Progenitor cell of endocrine pancreas (in vitro differentiated cells): ENCODE data around the gene CEP135. TPM values are rescaled to one million over a fixed set of nuclear protein-coding genes. Genes with fewer than 3 reads are reported as not detected.

Experiments
- DNase-seq: peaks from one replicate; pipeline ENCODE4 v3.0.0; 2021; ENCODE audit warnings: low spot score; ENCODE audit not compliant: unreplicated experiment
- H3K27ac Mint-ChIP-seq: 2 replicates; pipeline ENCODE4 v1.8.0; 2021; ENCODE audit warnings: mild to moderate bottlenecking, moderate library complexity, mixed read lengths
- H3K27me3 Mint-ChIP-seq: 2 replicates; pipeline ENCODE4 v1.8.0; 2021; ENCODE audit warnings: mixed read lengths
- H3K36me3 Mint-ChIP-seq: 2 replicates; pipeline ENCODE4 v1.8.0; 2022; ENCODE audit warnings: mixed read lengths; ENCODE audit not compliant: insufficient read depth
- H3K4me1 Mint-ChIP-seq: 2 replicates; pipeline ENCODE4 v1.8.0; 2021; ENCODE audit warnings: low read depth, mixed read lengths
- H3K4me3 Mint-ChIP-seq: 2 replicates; pipeline ENCODE4 v1.8.0; 2021; ENCODE audit warnings: low read depth, mild to moderate bottlenecking, moderate library complexity, mixed read lengths
- H3K9me3 Mint-ChIP-seq: 2 replicates; pipeline ENCODE4 v1.8.0; 2021; ENCODE audit warnings: low read depth, mixed read lengths
- CTCF ChIP-seq: fragments of 200-600 bp; sonication (generic); IDR thresholded peaks from one replicate; pipeline ENCODE4 v1.5.0; 2021; ENCODE audit warnings: antibody characterized with exemption, mild to moderate bottlenecking; ENCODE audit not compliant: unreplicated experiment
- total RNA-seq: library from RNA; stranded (reverse); gene quantifications from 2 replicates; pipeline ENCODE4 v1.2.1, GENCODE V29; 2021

The CEP135 gene
- total RNA-seq, 1 donor from 2014 or later: 15.5 TPM

GRCh38 chr4:55906323-55906722 lies 42.4 kb upstream of the CEP135 start:
- no peak for TF ChIP-seq CTCF
- Mint-ChIP-seq H3K9me3 (no peaks in the 10 kb centered on the region), H3K27ac (no peak overlapping the region), H3K4me1 (no peaks in the 10 kb centered on the region), H3K36me3 (peaks cover 5% of the 10 kb centered on the region), H3K4me3 (no peak overlapping the region), H3K27me3 (no peaks in the 10 kb centered on the region)
- DNase-seq: no peak

- Mint-ChIP-seq H3K4me3 (no peak overlapping the region), H3K4me1 (no peaks in the 10 kb centered on the region), H3K27ac (no peak overlapping the region), H3K36me3 (peaks cover 5% of the 10 kb centered on the region), H3K9me3 (no peaks in the 10 kb centered on the region), H3K27me3 (no peaks in the 10 kb centered on the region)
- DNase-seq: no peak
- no peak for TF ChIP-seq CTCF
Measured at GRCh38 chr4:55906989-55907388, 41.8 kb upstream of the CEP135 start.

GRCh38 chr4:55907469-55907868 lies 41.3 kb upstream of the CEP135 start:
- no peaks in the 10 kb centered on the region for H3K9me3 Mint-ChIP-seq
- H3K4me1 Mint-ChIP-seq: no peaks in the 10 kb centered on the region
- no peak overlapping the region for H3K4me3 Mint-ChIP-seq
- H3K36me3 Mint-ChIP-seq: peaks cover 2% of the 10 kb centered on the region
- no peak for DNase-seq
- H3K27ac Mint-ChIP-seq: no peak overlapping the region
- H3K27me3 Mint-ChIP-seq: no peaks in the 10 kb centered on the region
- no peak for TF ChIP-seq CTCF

- Mint-ChIP-seq H3K27ac (no peak overlapping the region), H3K4me1 (no peaks in the 10 kb centered on the region), H3K27me3 (no peaks in the 10 kb centered on the region), H3K4me3 (no peak overlapping the region), H3K9me3 (no peaks in the 10 kb centered on the region), H3K36me3 (no peaks in the 10 kb centered on the region)
- DNase-seq: no peak
- no peak for TF ChIP-seq CTCF
Measured at GRCh38 chr4:55910140-55910539, 38.6 kb upstream of the CEP135 start.

- Mint-ChIP-seq H3K4me3 (no peak overlapping the region), H3K9me3 (no peaks in the 10 kb centered on the region), H3K27ac (no peak overlapping the region), H3K27me3 (no peaks in the 10 kb centered on the region), H3K36me3 (no peaks in the 10 kb centered on the region), H3K4me1 (no peaks in the 10 kb centered on the region)
- no peak for DNase-seq
- no peak for TF ChIP-seq CTCF
Measured at GRCh38 chr4:55912249-55912648, 36.5 kb upstream of the CEP135 start.
